HEK293T (cell line): ENCODE data around the gene E2F8.

Experiments used
- CTCF ChIA-PET: fragments of 350-600 bp; formaldehyde crosslinking; extraction: SDS; loops from one replicate; lab custom pipeline; 2021; ENCODE audit warnings: antibody characterized with exemption, inconsistent platforms; lab: Yijun Ruan, JAX
- POLR2A ChIA-PET: fragments of 350-600 bp; formaldehyde crosslinking; extraction: SDS; loops from one replicate; lab custom pipeline; 2020; ENCODE audit warnings: antibody characterized with exemption, inconsistent platforms; lab: Yijun Ruan, JAX
- DNase-seq: peaks from one replicate; pipeline ENCODE4 v3.0.0; 2012; ENCODE audit warnings: mixed read lengths; ENCODE audit errors: extremely low spot score
- ARNT ChIP-seq: fragments of 450-650 bp; IDR thresholded peaks from 2 replicates; pipeline ENCODE4 v1.6.1; 2017; ENCODE audit warnings: mild to moderate bottlenecking
- BHLHE40 ChIP-seq: fragments of 450-650 bp; IDR thresholded peaks from 2 replicates; pipeline ENCODE4 v1.6.1; 2016; ENCODE audit warnings: mild to moderate bottlenecking, moderate library complexity, borderline replicate concordance
- CTBP1 ChIP-seq: fragments of 450-650 bp; IDR thresholded peaks from 2 replicates; pipeline ENCODE4 v1.6.1; 2016; ENCODE audit warnings: borderline replicate concordance
- ELF4 ChIP-seq: fragments of 450-650 bp; IDR thresholded peaks from 2 replicates; pipeline ENCODE4 v1.6.1; 2017; ENCODE audit warnings: antibody characterized with exemption
- FOXA1 ChIP-seq: fragments of 450-650 bp; IDR thresholded peaks from 2 replicates; pipeline ENCODE4 v1.6.1; 2016; ENCODE audit warnings: mild to moderate bottlenecking
- FOXK2 ChIP-seq: fragments of 450-650 bp; IDR thresholded peaks from 2 replicates; pipeline ENCODE4 v1.6.1; 2016; ENCODE audit warnings: mild to moderate bottlenecking
- FOXM1 ChIP-seq: fragments of 450-650 bp; IDR thresholded peaks from 2 replicates; pipeline ENCODE4 v1.6.1; 2017; ENCODE audit warnings: mild to moderate bottlenecking, borderline replicate concordance
- HDGF ChIP-seq: fragments of 450-650 bp; IDR thresholded peaks from 2 replicates; pipeline ENCODE4 v1.6.1; 2017; ENCODE audit warnings: antibody characterized with exemption, borderline replicate concordance
- L3MBTL2 ChIP-seq: fragments of 450-650 bp; conservative IDR thresholded peaks from 2 replicates; pipeline ENCODE4 v1.6.1; 2016; ENCODE audit warnings: mild to moderate bottlenecking
- LEF1 ChIP-seq: fragments of 450-650 bp; IDR thresholded peaks from 2 replicates; pipeline ENCODE4 v1.6.1; 2017; ENCODE audit warnings: mild to moderate bottlenecking, borderline replicate concordance
- NFRKB ChIP-seq: fragments of 450-650 bp; IDR thresholded peaks from 2 replicates; pipeline ENCODE4 v1.6.1; 2016; ENCODE audit warnings: mild to moderate bottlenecking, moderate library complexity
- PKNOX1 ChIP-seq: fragments of 450-650 bp; IDR thresholded peaks from 2 replicates; pipeline ENCODE4 v1.6.1; 2016
- SP1 ChIP-seq: fragments of 450-650 bp; IDR thresholded peaks from 2 replicates; pipeline ENCODE4 v1.6.1; 2017
- SUZ12 ChIP-seq: fragments of 450-650 bp; IDR thresholded peaks from 2 replicates; pipeline ENCODE4 v1.6.1; 2016; ENCODE audit warnings: mild to moderate bottlenecking
- TARDBP ChIP-seq: fragments of 450-650 bp; IDR thresholded peaks from 2 replicates; pipeline ENCODE4 v1.6.1; 2016
- ZNF384 ChIP-seq: fragments of 450-650 bp; IDR thresholded peaks from 2 replicates; pipeline ENCODE4 v1.6.1; 2016

The E2F8 gene

GRCh38 chr11:19196432-19196831, 44.3 kb downstream of the E2F8 start:
- POLR2A ChIA-PET: no interaction called here
- CTCF ChIA-PET: no interaction called here
- DNase-seq: no peak
- TF ChIP-seq SUZ12 (no peak), LEF1 (no peak), FOXK2 (no peak), FOXA1 (no peak), NFRKB (no peak), TARDBP (no peak), FOXM1 (no peak), ARNT (no peak), BHLHE40 (no peak), CTBP1 (no peak), ZNF384 (no peak), ELF4 (no peak), L3MBTL2 (no peak), HDGF (no peak)

GRCh38 chr11:19194620-19195308, 46.0 kb downstream of the E2F8 start:
- TF ChIP-seq FOXM1: no peak
- TF ChIP-seq SUZ12: no peak
- TF ChIP-seq SP1: no peak
- TF ChIP-seq ELF4: no peak
- TF ChIP-seq LEF1: no peak
- no peak for TF ChIP-seq FOXK2
- no peak for TF ChIP-seq L3MBTL2
- no peak for TF ChIP-seq FOXA1
- TF ChIP-seq ZNF384: no peak
- TF ChIP-seq TARDBP: no peak
- no peak for TF ChIP-seq BHLHE40
- TF ChIP-seq NFRKB: no peak
- TF ChIP-seq PKNOX1: no peak
- no peak for TF ChIP-seq ARNT
- no peak for TF ChIP-seq CTBP1
- TF ChIP-seq HDGF: no peak
- no peak for DNase-seq
- ChIA-PET POLR2A (no interaction called here), CTCF (no interaction called here)

DNA sequence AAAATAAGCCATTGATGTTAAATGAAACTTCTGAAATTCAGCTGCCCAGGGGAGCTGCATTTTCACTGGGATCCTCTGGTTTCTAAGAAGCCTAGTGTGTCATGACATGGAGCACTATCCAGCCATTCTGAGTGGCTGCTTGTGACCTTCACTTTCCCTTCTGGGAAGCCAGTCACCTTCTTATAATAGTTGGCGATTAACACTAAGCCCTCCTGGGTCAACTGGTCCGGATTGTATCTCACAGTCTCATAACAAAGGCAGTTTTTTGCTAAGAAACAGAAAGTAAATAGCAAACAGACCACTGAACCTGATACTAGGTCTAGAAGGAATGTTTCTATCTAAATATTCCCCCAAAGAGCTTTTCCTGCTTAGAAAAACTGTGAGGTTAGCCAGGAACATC, 46.8 kb downstream of the E2F8 start:
- POLR2A ChIA-PET: no interaction called here
- DNase-seq: no peak
- CTCF ChIA-PET: no interaction called here
- TF ChIP-seq ARNT (no peak), ZNF384 (no peak), FOXK2 (no peak), SUZ12 (no peak), ELF4 (no peak), NFRKB (no peak), FOXA1 (no peak), BHLHE40 (no peak), TARDBP (no peak), CTBP1 (no peak), LEF1 (no peak)

DNA sequence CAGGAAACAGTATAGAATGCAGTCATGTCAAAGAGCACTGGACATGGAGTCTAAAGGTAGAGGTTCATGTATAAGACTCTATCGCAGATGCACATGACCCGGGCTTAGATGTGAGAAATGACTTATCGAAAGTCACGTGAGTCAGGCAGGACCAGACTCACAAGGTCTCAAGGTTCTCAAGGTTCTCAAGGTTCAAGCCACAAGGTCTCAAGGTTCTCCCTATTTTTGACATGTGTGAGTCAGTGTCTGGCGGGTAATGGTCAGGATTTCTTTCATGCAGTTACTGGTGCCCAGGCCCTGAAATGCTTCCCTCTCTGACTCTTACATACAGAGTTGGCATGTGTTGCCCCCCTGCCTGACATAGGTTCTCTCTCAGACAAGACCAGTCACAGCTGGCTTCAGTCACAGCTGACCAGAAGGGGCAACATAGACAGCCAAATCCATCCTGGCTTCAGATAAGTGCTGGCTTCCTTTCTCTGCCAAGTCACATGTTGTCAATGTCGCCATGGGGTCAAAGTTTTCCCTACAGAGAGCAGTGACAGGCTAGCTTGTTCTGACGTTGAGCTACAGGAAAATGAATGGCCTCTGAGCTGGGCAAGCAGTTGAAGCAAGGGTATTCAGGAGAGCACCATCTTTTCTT, 49.1 kb downstream of the E2F8 start:
- TF ChIP-seq CTBP1: no peak
- TF ChIP-seq SUZ12: no peak
- no peak for TF ChIP-seq NFRKB
- CTCF ChIA-PET: no interaction called here
- DNase-seq: no peak
- POLR2A ChIA-PET: no interaction called here

GRCh38 chr11:19187833-19188258, 52.9 kb downstream of the E2F8 start:
- ChIA-PET CTCF (no interaction called here), POLR2A (no interaction called here)
- TF ChIP-seq SP1: no peak
- no peak for TF ChIP-seq FOXM1
- TF ChIP-seq L3MBTL2: no peak
- no peak for TF ChIP-seq NFRKB
- no peak for TF ChIP-seq FOXK2
- TF ChIP-seq PKNOX1: no peak
- TF ChIP-seq BHLHE40: no peak
- no peak for TF ChIP-seq FOXA1
- no peak for TF ChIP-seq ARNT
- no peak for TF ChIP-seq SUZ12
- no peak for TF ChIP-seq LEF1
- TF ChIP-seq ZNF384: no peak
- no peak for TF ChIP-seq HDGF
- TF ChIP-seq TARDBP: no peak
- TF ChIP-seq ELF4: no peak
- DNase-seq: no peak

- POLR2A ChIA-PET: no interaction called here
- no peak for DNase-seq
Measured at GRCh38 chr11:19187114-19187832, 53.5 kb downstream of the E2F8 start.

More at GRCh38 chr11:19187114-19187832, 53.5 kb downstream of the E2F8 start:
- CTCF ChIA-PET: no interaction called here
- TF ChIP-seq TARDBP (no peak), ARNT (no peak), ZNF384 (no peak), HDGF (no peak), SUZ12 (no peak), CTBP1 (no peak), FOXA1 (no peak), ELF4 (no peak), LEF1 (no peak), FOXM1 (no peak), FOXK2 (no peak), SP1 (no peak), BHLHE40 (no peak), NFRKB (no peak), L3MBTL2 (no peak), PKNOX1 (no peak)
